Central memory CD8-positive, alpha-beta T cell (primary cell): ENCODE data around the gene FLII.

ENCODE experiments used
- ATAC-seq: fragments of 150-1000 bp; cut with Tn5 transposase; replicated peaks from 2 replicates; pipeline ENCODE4 v1.10.0; 2022; ENCODE audit warnings: mild to moderate bottlenecking, moderate FRiP score, moderate number of reproducible peaks; ENCODE audit not compliant: poor library complexity, severe bottlenecking; ENCODE audit errors: extremely low read depth
- DNase-seq, 2 donors: peaks; one replicate each; pipeline ENCODE4 v3.0.0; 2021; ENCODE audit warnings: low spot score in 2 of 2
- H3K27ac Mint-ChIP-seq: one replicate; pipeline ENCODE4 v1.8.0; 2022; ENCODE audit warnings: low read depth, mild to moderate bottlenecking, moderate library complexity, mixed read lengths
- H3K27me3 Mint-ChIP-seq: one replicate; pipeline ENCODE4 v1.8.0; 2022; ENCODE audit warnings: mixed read lengths
- H3K36me3 Mint-ChIP-seq: one replicate; pipeline ENCODE4 v1.8.0; 2022; ENCODE audit warnings: mild to moderate bottlenecking, moderate library complexity, mixed read lengths; ENCODE audit not compliant: insufficient read depth
- H3K4me1 Mint-ChIP-seq: one replicate; pipeline ENCODE4 v1.8.0; 2022; ENCODE audit warnings: mixed read lengths
- H3K4me3 Mint-ChIP-seq: one replicate; pipeline ENCODE4 v1.8.0; 2022; ENCODE audit warnings: mild to moderate bottlenecking, moderate library complexity, mixed read lengths
- H3K9me3 Mint-ChIP-seq: one replicate; pipeline ENCODE4 v1.8.0; 2022; ENCODE audit warnings: mixed read lengths

The FLII gene

GRCh38 chr17:18231164-18231563, 27.4 kb downstream of the FLII start:
- Mint-ChIP-seq H3K27ac (no peak overlapping the region), H3K4me1 (peaks cover 44% of the 10 kb centered on the region), H3K27me3 (no peaks in the 10 kb centered on the region), H3K4me3 (no peak overlapping the region), H3K9me3 (no peaks in the 10 kb centered on the region), H3K36me3 (peaks cover 6% of the 10 kb centered on the region)
- DNase-seq (no peak), ATAC-seq (no peak)

GRCh38 chr17:18230288-18231141, 28.0 kb downstream of the FLII start:
- no peak for ATAC-seq
- no peaks in the 10 kb centered on the region for H3K9me3 Mint-ChIP-seq
- H3K27ac Mint-ChIP-seq: no peak overlapping the region
- DNase-seq: no peak
- H3K36me3 Mint-ChIP-seq: peaks cover 7% of the 10 kb centered on the region
- H3K27me3 Mint-ChIP-seq: no peaks in the 10 kb centered on the region
- H3K4me3 Mint-ChIP-seq: no peak overlapping the region
- peaks cover 44% of the 10 kb centered on the region for H3K4me1 Mint-ChIP-seq

- no peak overlapping the region for H3K27ac Mint-ChIP-seq
- H3K36me3 Mint-ChIP-seq: peaks cover 7% of the 10 kb centered on the region
- no peaks in the 10 kb centered on the region for H3K27me3 Mint-ChIP-seq
- H3K4me1 Mint-ChIP-seq: peaks cover 44% of the 10 kb centered on the region
- DNase-seq (no peak), ATAC-seq (no peak)
- no peaks in the 10 kb centered on the region for H3K9me3 Mint-ChIP-seq
- no peak overlapping the region for H3K4me3 Mint-ChIP-seq
These were observed 28.8 kb downstream of the FLII start for GRCh38 chr17:18229771-18230170.

GRCh38 chr17:18229254-18229653, 29.3 kb downstream of the FLII start:
- Mint-ChIP-seq H3K27ac (no peak overlapping the region), H3K27me3 (no peaks in the 10 kb centered on the region), H3K9me3 (no peaks in the 10 kb centered on the region), H3K36me3 (peaks cover 7% of the 10 kb centered on the region), H3K4me1 (peaks cover 44% of the 10 kb centered on the region), H3K4me3 (no peak overlapping the region)
- ATAC-seq (no peak), DNase-seq (no peak)

- DNase-seq: no peak
- H3K9me3 Mint-ChIP-seq: no peaks in the 10 kb centered on the region
- ATAC-seq: no peak
- no peaks in the 10 kb centered on the region for H3K27me3 Mint-ChIP-seq
- H3K4me3 Mint-ChIP-seq: no peak overlapping the region
- peaks cover 7% of the 10 kb centered on the region for H3K36me3 Mint-ChIP-seq
- peaks cover 44% of the 10 kb centered on the region for H3K4me1 Mint-ChIP-seq
- H3K27ac Mint-ChIP-seq: no peak overlapping the region
These were observed 30.3 kb downstream of the FLII start for GRCh38 chr17:18228176-18228682.

- Mint-ChIP-seq H3K4me3 (no peak overlapping the region), H3K27ac (no peak overlapping the region), H3K4me1 (peaks cover 44% of the 10 kb centered on the region), H3K27me3 (no peaks in the 10 kb centered on the region), H3K36me3 (peaks cover 7% of the 10 kb centered on the region), H3K9me3 (no peaks in the 10 kb centered on the region)
- DNase-seq: no peak
- ATAC-seq: no peak
These were observed 30.9 kb downstream of the FLII start for GRCh38 chr17:18227635-18228034.

GRCh38 chr17:18226284-18226945, 32.1 kb downstream of the FLII start:
- no peaks in the 10 kb centered on the region for H3K27me3 Mint-ChIP-seq
- peaks cover 7% of the 10 kb centered on the region for H3K36me3 Mint-ChIP-seq
- H3K27ac Mint-ChIP-seq: peak overlapping the region; percentile 88
- peak overlapping the region; percentile 89 for H3K4me3 Mint-ChIP-seq
- H3K4me1 Mint-ChIP-seq: peaks cover 44% of the 10 kb centered on the region
- ATAC-seq (no peak), DNase-seq (no peak)
- H3K9me3 Mint-ChIP-seq: no peaks in the 10 kb centered on the region

- H3K4me1 Mint-ChIP-seq: peaks cover 39% of the 10 kb centered on the region
- DNase-seq (no peak), ATAC-seq (peak; percentile 6)
- H3K4me3 Mint-ChIP-seq: peak overlapping the region; percentile 89
- peaks cover 7% of the 10 kb centered on the region for H3K36me3 Mint-ChIP-seq
- no peaks in the 10 kb centered on the region for H3K27me3 Mint-ChIP-seq
- peak overlapping the region; percentile 88 for H3K27ac Mint-ChIP-seq
- no peaks in the 10 kb centered on the region for H3K9me3 Mint-ChIP-seq
These were observed 32.8 kb downstream of the FLII start for GRCh38 chr17:18225642-18226283.

- Mint-ChIP-seq H3K9me3 (no peaks in the 10 kb centered on the region), H3K4me3 (peak within 1 kb of the TSS; percentile 89)
These were observed 33.4 kb downstream of the FLII start, which contains the start of gene LLGL1 for GRCh38 chr17:18225121-18225641. TSS of gene LLGL1 (plus strand) at chr17:18225635. CDS start at chr17:18225683, 48 bp downstream.

GRCh38 chr17:18224387-18225120, 34.0 kb downstream of the FLII start:
- DNase-seq: no peak
- peak overlapping the region; percentile 22 for H3K27ac Mint-ChIP-seq

More at GRCh38 chr17:18225121-18225641, 33.4 kb downstream of the FLII start, which contains the start of gene LLGL1:
- Mint-ChIP-seq H3K36me3 (peaks cover 7% of the 10 kb centered on the region), H3K27me3 (no peaks in the 10 kb centered on the region), H3K4me1 (peaks cover 39% of the 10 kb centered on the region), H3K27ac (peak within 1 kb of the TSS; percentile 88)
- DNase-seq (peak; percentile 87 to 91), ATAC-seq (peak; percentile 98)

GRCh38 chr17:18224053-18224386, 34.5 kb downstream of the FLII start:
- H3K4me3 Mint-ChIP-seq: no peak overlapping the region
- H3K27ac Mint-ChIP-seq: no peak overlapping the region
- H3K27me3 Mint-ChIP-seq: no peaks in the 10 kb centered on the region
- H3K9me3 Mint-ChIP-seq: no peaks in the 10 kb centered on the region
- DNase-seq: no peak
- H3K4me1 Mint-ChIP-seq: peaks cover 33% of the 10 kb centered on the region
- ATAC-seq: no peak
- peaks cover 7% of the 10 kb centered on the region for H3K36me3 Mint-ChIP-seq

More at GRCh38 chr17:18224387-18225120, 34.0 kb downstream of the FLII start:
- Mint-ChIP-seq H3K4me1 (peaks cover 34% of the 10 kb centered on the region), H3K36me3 (peaks cover 7% of the 10 kb centered on the region), H3K4me3 (peak overlapping the region; percentile 89), H3K27me3 (no peaks in the 10 kb centered on the region), H3K9me3 (no peaks in the 10 kb centered on the region)
- ATAC-seq: no peak
